ENCODE results near the gene CPA5. TPM values are rescaled to one million over a fixed set of nuclear protein-coding genes. Genes with fewer than 3 reads are reported as not detected.

The CPA5 gene
- total RNA-seq, 1 experiment from 2014 or later, result not detected

DNA sequence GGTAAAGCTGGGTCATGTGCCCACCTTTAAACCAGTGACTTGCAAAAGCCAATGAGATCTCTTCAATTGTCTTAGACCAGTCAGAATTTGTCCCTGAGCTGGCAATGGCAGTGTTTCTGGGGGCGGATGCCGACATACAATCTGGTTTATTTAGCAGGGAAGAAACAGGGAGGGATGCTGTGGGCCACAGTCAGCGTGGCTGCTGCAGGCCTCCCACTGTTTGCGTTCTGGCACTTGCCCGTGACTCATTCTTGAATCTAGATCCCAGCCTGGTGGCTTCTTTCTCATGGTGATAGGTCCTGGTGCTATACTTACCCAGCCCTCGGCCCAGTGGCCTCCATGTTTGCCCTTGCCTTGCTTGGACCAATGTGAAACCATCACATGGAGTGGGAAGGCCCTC is 32.6 kb downstream of the CPA5 start:
- ChIA-PET CTCF (no interaction called here), POLR2A (no interaction called here)
- peaks cover 8% of the 10 kb centered on the region for H3K27me3 Mint-ChIP-seq (ENCODE audit: low read depth)
- peaks cover 22% of the 10 kb centered on the region for H3K9me3 Mint-ChIP-seq
- no peak overlapping the region for H3K27ac Mint-ChIP-seq
- DNase-seq (ENCODE audit: low spot score), result no peak
- TF ChIP-seq, protein P1, sequence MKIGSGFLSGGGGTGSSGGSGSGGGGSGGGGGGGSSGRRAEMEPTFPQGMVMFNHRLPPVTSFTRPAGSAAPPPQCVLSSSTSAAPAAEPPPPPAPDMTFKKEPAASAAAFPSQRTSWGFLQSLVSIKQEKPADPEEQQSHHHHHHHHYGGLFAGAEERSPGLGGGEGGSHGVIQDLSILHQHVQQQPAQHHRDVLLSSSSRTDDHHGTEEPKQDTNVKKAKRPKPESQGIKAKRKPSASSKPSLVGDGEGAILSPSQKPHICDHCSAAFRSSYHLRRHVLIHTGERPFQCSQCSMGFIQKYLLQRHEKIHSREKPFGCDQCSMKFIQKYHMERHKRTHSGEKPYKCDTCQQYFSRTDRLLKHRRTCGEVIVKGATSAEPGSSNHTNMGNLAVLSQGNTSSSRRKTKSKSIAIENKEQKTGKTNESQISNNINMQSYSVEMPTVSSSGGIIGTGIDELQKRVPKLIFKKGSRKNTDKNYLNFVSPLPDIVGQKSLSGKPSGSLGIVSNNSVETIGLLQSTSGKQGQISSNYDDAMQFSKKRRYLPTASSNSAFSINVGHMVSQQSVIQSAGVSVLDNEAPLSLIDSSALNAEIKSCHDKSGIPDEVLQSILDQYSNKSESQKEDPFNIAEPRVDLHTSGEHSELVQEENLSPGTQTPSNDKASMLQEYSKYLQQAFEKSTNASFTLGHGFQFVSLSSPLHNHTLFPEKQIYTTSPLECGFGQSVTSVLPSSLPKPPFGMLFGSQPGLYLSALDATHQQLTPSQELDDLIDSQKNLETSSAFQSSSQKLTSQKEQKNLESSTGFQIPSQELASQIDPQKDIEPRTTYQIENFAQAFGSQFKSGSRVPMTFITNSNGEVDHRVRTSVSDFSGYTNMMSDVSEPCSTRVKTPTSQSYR (CRISPR knock-in tag; IDR thresholded peaks at IDR 0.05), result no peak
- TF ChIP-seq, protein P2, sequence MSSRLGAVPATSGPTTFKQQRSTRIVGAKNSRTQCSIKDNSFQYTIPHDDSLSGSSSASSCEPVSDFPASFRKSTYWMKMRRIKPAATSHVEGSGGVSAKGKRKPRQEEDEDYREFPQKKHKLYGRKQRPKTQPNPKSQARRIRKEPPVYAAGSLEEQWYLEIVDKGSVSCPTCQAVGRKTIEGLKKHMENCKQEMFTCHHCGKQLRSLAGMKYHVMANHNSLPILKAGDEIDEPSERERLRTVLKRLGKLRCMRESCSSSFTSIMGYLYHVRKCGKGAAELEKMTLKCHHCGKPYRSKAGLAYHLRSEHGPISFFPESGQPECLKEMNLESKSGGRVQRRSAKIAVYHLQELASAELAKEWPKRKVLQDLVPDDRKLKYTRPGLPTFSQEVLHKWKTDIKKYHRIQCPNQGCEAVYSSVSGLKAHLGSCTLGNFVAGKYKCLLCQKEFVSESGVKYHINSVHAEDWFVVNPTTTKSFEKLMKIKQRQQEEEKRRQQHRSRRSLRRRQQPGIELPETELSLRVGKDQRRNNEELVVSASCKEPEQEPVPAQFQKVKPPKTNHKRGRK (CRISPR knock-in tag; IDR thresholded peaks at IDR 0.05; ENCODE audit: borderline replicate concordance), result no peak
- TF ChIP-seq NR2C2 (CRISPR knock-in tag; IDR thresholded peaks at IDR 0.05) (no peak), RELA (CRISPR knock-in tag; IDR thresholded peaks at IDR 0.05; ENCODE audit: borderline replicate concordance) (no peak), GABPB1 (CRISPR knock-in tag; IDR thresholded peaks at IDR 0.05) (no peak)
- TF ChIP-seq, protein P3, sequence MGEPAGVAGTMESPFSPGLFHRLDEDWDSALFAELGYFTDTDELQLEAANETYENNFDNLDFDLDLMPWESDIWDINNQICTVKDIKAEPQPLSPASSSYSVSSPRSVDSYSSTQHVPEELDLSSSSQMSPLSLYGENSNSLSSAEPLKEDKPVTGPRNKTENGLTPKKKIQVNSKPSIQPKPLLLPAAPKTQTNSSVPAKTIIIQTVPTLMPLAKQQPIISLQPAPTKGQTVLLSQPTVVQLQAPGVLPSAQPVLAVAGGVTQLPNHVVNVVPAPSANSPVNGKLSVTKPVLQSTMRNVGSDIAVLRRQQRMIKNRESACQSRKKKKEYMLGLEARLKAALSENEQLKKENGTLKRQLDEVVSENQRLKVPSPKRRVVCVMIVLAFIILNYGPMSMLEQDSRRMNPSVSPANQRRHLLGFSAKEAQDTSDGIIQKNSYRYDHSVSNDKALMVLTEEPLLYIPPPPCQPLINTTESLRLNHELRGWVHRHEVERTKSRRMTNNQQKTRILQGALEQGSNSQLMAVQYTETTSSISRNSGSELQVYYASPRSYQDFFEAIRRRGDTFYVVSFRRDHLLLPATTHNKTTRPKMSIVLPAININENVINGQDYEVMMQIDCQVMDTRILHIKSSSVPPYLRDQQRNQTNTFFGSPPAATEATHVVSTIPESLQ (CRISPR knock-in tag; IDR thresholded peaks at IDR 0.05), result no peak
- TF ChIP-seq, protein P4, sequence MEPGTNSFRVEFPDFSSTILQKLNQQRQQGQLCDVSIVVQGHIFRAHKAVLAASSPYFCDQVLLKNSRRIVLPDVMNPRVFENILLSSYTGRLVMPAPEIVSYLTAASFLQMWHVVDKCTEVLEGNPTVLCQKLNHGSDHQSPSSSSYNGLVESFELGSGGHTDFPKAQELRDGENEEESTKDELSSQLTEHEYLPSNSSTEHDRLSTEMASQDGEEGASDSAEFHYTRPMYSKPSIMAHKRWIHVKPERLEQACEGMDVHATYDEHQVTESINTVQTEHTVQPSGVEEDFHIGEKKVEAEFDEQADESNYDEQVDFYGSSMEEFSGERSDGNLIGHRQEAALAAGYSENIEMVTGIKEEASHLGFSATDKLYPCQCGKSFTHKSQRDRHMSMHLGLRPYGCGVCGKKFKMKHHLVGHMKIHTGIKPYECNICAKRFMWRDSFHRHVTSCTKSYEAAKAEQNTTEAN (CRISPR knock-in tag; IDR thresholded peaks at IDR 0.05), result no peak
- no peak overlapping the region for H3K4me3 Mint-ChIP-seq
- H3K4me1 Mint-ChIP-seq, result peaks cover 23% of the 10 kb centered on the region
- ATAC-seq, result no peak
- peaks cover 12% of the 10 kb centered on the region for H3K36me3 Mint-ChIP-seq

DNA sequence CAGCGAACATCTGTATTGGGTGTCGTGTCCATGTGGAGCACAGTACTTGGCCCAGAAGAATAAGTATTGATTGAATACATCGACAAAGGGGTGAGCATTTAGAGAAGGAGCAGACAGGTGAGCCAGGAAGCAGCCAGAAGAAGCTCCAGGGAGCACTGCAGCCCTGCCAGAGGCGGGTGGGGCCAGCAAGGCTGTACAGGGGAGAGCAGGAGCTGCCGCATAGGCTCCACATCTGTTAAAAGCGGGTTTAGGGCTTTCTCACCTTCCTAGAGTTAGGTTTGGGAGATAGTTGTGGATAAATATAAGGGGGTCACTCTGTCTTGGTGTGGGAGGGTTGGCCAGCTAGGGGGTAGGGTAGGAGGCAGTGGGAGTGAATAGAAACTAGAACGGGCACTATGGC is 34.4 kb downstream of the CPA5 start:
- no peak for DNase-seq (ENCODE audit: low spot score)
- POLR2A ChIA-PET, result no interaction called here

More for the DNA sequence above, 34.4 kb downstream of the CPA5 start:
- peaks cover 9% of the 10 kb centered on the region for H3K4me1 Mint-ChIP-seq
- ATAC-seq, result no peak
- H3K36me3 Mint-ChIP-seq, result peaks cover 12% of the 10 kb centered on the region
- peaks cover 8% of the 10 kb centered on the region for H3K27me3 Mint-ChIP-seq (ENCODE audit: low read depth)
- peaks cover 22% of the 10 kb centered on the region for H3K9me3 Mint-ChIP-seq
- no peak overlapping the region for H3K4me3 Mint-ChIP-seq
- CTCF ChIA-PET, result no interaction called here
- no peak overlapping the region for H3K27ac Mint-ChIP-seq
- TF ChIP-seq TCF7 (CRISPR knock-in tag; IDR thresholded peaks at IDR 0.05; ENCODE audit: low read depth) (no peak), ZNF263 (CRISPR knock-in tag; IDR thresholded peaks at IDR 0.05; ENCODE audit: low read depth) (no peak), ZNF396 (CRISPR knock-in tag; IDR thresholded peaks at IDR 0.05; ENCODE audit: borderline replicate concordance) (no peak)
- TF ChIP-seq, protein P5, sequence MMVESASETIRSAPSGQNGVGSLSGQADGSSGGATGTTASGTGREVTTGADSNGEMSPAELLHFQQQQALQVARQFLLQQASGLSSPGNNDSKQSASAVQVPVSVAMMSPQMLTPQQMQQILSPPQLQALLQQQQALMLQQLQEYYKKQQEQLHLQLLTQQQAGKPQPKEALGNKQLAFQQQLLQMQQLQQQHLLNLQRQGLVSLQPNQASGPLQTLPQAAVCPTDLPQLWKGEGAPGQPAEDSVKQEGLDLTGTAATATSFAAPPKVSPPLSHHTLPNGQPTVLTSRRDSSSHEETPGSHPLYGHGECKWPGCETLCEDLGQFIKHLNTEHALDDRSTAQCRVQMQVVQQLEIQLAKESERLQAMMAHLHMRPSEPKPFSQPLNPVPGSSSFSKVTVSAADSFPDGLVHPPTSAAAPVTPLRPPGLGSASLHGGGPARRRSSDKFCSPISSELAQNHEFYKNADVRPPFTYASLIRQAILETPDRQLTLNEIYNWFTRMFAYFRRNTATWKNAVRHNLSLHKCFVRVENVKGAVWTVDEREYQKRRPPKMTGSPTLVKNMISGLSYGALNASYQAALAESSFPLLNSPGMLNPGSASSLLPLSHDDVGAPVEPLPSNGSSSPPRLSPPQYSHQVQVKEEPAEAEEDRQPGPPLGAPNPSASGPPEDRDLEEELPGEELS (CRISPR knock-in tag; IDR thresholded peaks at IDR 0.05), result no peak
- TF ChIP-seq, protein P6, sequence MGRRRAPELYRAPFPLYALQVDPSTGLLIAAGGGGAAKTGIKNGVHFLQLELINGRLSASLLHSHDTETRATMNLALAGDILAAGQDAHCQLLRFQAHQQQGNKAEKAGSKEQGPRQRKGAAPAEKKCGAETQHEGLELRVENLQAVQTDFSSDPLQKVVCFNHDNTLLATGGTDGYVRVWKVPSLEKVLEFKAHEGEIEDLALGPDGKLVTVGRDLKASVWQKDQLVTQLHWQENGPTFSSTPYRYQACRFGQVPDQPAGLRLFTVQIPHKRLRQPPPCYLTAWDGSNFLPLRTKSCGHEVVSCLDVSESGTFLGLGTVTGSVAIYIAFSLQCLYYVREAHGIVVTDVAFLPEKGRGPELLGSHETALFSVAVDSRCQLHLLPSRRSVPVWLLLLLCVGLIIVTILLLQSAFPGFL (CRISPR knock-in tag; IDR thresholded peaks at IDR 0.05; ENCODE audit: borderline replicate concordance), result no peak
